ENCODE measurements around the gene TGFB1I1.

The TGFB1I1 gene

GRCh38 chr16:31473264-31473984 lies 1.5 kb downstream of the TGFB1I1 start:
- Histone ChIP-seq H3K4me3 (ENCODE audit: low read depth, low read length) (no peak overlapping the region), H3K36me3 (ENCODE audit: control insufficient read depth, insufficient read depth, low read length) (peaks cover 6% of the 10 kb centered on the region; the same call in 1 of the 2 replicates), H3K4me1 (ENCODE audit: control insufficient read depth, insufficient read depth, low read length) (peaks cover 7% of the 10 kb centered on the region), H3K9me3 (ENCODE audit: control insufficient read depth, insufficient read depth, low read length) (no peaks in the 10 kb centered on the region), H3K27me3 (ENCODE audit: control insufficient read depth, insufficient read depth, low read length) (peaks cover 35% of the 10 kb centered on the region), H3K27ac (ENCODE audit: low read depth, low read length) (no peak overlapping the region), H3K9ac (ENCODE audit: low read depth, low read length) (no peak overlapping the region)

GRCh38 chr16:31474173-31474714 lies 2.3 kb downstream of the TGFB1I1 start:
- Histone ChIP-seq H3K36me3 (ENCODE audit: control insufficient read depth, insufficient read depth, low read length) (peaks cover 6% of the 10 kb centered on the region; the same call in 1 of the 2 replicates), H3K9ac (ENCODE audit: low read depth, low read length) (no peak overlapping the region), H3K4me1 (ENCODE audit: control insufficient read depth, insufficient read depth, low read length) (peaks cover 7% of the 10 kb centered on the region), H3K9me3 (ENCODE audit: control insufficient read depth, insufficient read depth, low read length) (no peaks in the 10 kb centered on the region), H3K27me3 (ENCODE audit: control insufficient read depth, insufficient read depth, low read length) (peaks cover 35% of the 10 kb centered on the region), H3K4me3 (ENCODE audit: low read depth, low read length) (no peak overlapping the region), H3K27ac (ENCODE audit: low read depth, low read length) (no peak overlapping the region)

GRCh38 chr16:31474773-31475738 lies 3.1 kb downstream of the TGFB1I1 start:
- H3K4me1 ChIP-seq (ENCODE audit: control insufficient read depth, insufficient read depth, low read length) = peaks cover 7% of the 10 kb centered on the region
- H3K4me3 ChIP-seq (ENCODE audit: low read depth, low read length) = no peak overlapping the region
- H3K27me3 ChIP-seq (ENCODE audit: control insufficient read depth, insufficient read depth, low read length) = peaks cover 39% of the 10 kb centered on the region
- no peak overlapping the region for H3K9ac ChIP-seq (ENCODE audit: low read depth, low read length)
- no peak overlapping the region for H3K27ac ChIP-seq (ENCODE audit: low read depth, low read length)
- H3K9me3 ChIP-seq (ENCODE audit: control insufficient read depth, insufficient read depth, low read length) = no peaks in the 10 kb centered on the region
- H3K36me3 ChIP-seq (ENCODE audit: control insufficient read depth, insufficient read depth, low read length) = peaks cover 6% of the 10 kb centered on the region; the same call in 1 of the 2 replicates

GRCh38 chr16:31475946-31476302 lies 4.0 kb downstream of the TGFB1I1 start:
- Histone ChIP-seq H3K27me3 (ENCODE audit: control insufficient read depth, insufficient read depth, low read length) (peaks cover 43% of the 10 kb centered on the region), H3K27ac (ENCODE audit: low read depth, low read length) (no peak overlapping the region), H3K9me3 (ENCODE audit: control insufficient read depth, insufficient read depth, low read length) (no peaks in the 10 kb centered on the region), H3K4me1 (ENCODE audit: control insufficient read depth, insufficient read depth, low read length) (peaks cover 7% of the 10 kb centered on the region), H3K9ac (ENCODE audit: low read depth, low read length) (no peak overlapping the region), H3K4me3 (ENCODE audit: low read depth, low read length) (peak overlapping the region; percentile 71), H3K36me3 (ENCODE audit: control insufficient read depth, insufficient read depth, low read length) (peaks cover 6% of the 10 kb centered on the region; the same call in 1 of the 2 replicates)

- peak overlapping the region; percentile 80 for H3K4me3 ChIP-seq (ENCODE audit: low read depth, low read length)
- H3K9ac ChIP-seq (ENCODE audit: low read depth, low read length) = no peak overlapping the region
- H3K27me3 ChIP-seq (ENCODE audit: control insufficient read depth, insufficient read depth, low read length) = peaks cover 44% of the 10 kb centered on the region
Observed at GRCh38 chr16:31476303-31477219, 4.6 kb downstream of the TGFB1I1 start.

GRCh38 chr16:31477220-31478216 lies 5.6 kb downstream of the TGFB1I1 start:
- Histone ChIP-seq H3K9ac (ENCODE audit: low read depth, low read length) (no peak overlapping the region), H3K4me3 (ENCODE audit: low read depth, low read length) (peak overlapping the region; percentile 80), H3K36me3 (ENCODE audit: control insufficient read depth, insufficient read depth, low read length) (peaks cover 6% of the 10 kb centered on the region; the same call in 1 of the 2 replicates), H3K9me3 (ENCODE audit: control insufficient read depth, insufficient read depth, low read length) (no peaks in the 10 kb centered on the region), H3K4me1 (ENCODE audit: control insufficient read depth, insufficient read depth, low read length) (no peaks in the 10 kb centered on the region), H3K27ac (ENCODE audit: low read depth, low read length) (no peak overlapping the region), H3K27me3 (ENCODE audit: control insufficient read depth, insufficient read depth, low read length) (peaks cover 51% of the 10 kb centered on the region)

More at GRCh38 chr16:31476303-31477219, 4.6 kb downstream of the TGFB1I1 start:
- Histone ChIP-seq H3K9me3 (ENCODE audit: control insufficient read depth, insufficient read depth, low read length) (no peaks in the 10 kb centered on the region), H3K36me3 (ENCODE audit: control insufficient read depth, insufficient read depth, low read length) (peaks cover 6% of the 10 kb centered on the region; the same call in 1 of the 2 replicates), H3K27ac (ENCODE audit: low read depth, low read length) (no peak overlapping the region), H3K4me1 (ENCODE audit: control insufficient read depth, insufficient read depth, low read length) (peaks cover under 1% of the 10 kb centered on the region; the same call in 1 of the 2 replicates)

GRCh38 chr16:31478956-31479355 lies 7.0 kb downstream of the TGFB1I1 start:
- Histone ChIP-seq H3K27ac (ENCODE audit: low read depth, low read length) (no peak overlapping the region), H3K36me3 (ENCODE audit: control insufficient read depth, insufficient read depth, low read length) (peaks cover 6% of the 10 kb centered on the region; the same call in 1 of the 2 replicates), H3K27me3 (ENCODE audit: control insufficient read depth, insufficient read depth, low read length) (peaks cover 45% of the 10 kb centered on the region), H3K9me3 (ENCODE audit: control insufficient read depth, insufficient read depth, low read length) (no peaks in the 10 kb centered on the region), H3K9ac (ENCODE audit: low read depth, low read length) (no peak overlapping the region), H3K4me3 (ENCODE audit: low read depth, low read length) (no peak overlapping the region), H3K4me1 (ENCODE audit: control insufficient read depth, insufficient read depth, low read length) (no peaks in the 10 kb centered on the region)

- Histone ChIP-seq H3K4me3 (ENCODE audit: low read depth, low read length) (no peak overlapping the region), H3K36me3 (ENCODE audit: control insufficient read depth, insufficient read depth, low read length) (peaks cover 1% of the 10 kb centered on the region; the same call in 1 of the 2 replicates), H3K4me1 (ENCODE audit: control insufficient read depth, insufficient read depth, low read length) (peaks cover 5% of the 10 kb centered on the region; the same call in 1 of the 2 replicates), H3K27me3 (ENCODE audit: control insufficient read depth, insufficient read depth, low read length) (peaks cover 42% of the 10 kb centered on the region), H3K9ac (ENCODE audit: low read depth, low read length) (no peak overlapping the region), H3K9me3 (ENCODE audit: control insufficient read depth, insufficient read depth, low read length) (no peaks in the 10 kb centered on the region), H3K27ac (ENCODE audit: low read depth, low read length) (no peak overlapping the region)
Observed at GRCh38 chr16:31479751-31480150, 7.8 kb downstream of the TGFB1I1 start.

- H3K4me1 ChIP-seq (ENCODE audit: control insufficient read depth, insufficient read depth, low read length) = peaks cover 7% of the 10 kb centered on the region; the same call in 1 of the 2 replicates
- peaks cover 42% of the 10 kb centered on the region for H3K27me3 ChIP-seq (ENCODE audit: control insufficient read depth, insufficient read depth, low read length)
- no peak overlapping the region for H3K9ac ChIP-seq (ENCODE audit: low read depth, low read length)
- H3K9me3 ChIP-seq (ENCODE audit: control insufficient read depth, insufficient read depth, low read length) = no peaks in the 10 kb centered on the region
- no peak overlapping the region for H3K27ac ChIP-seq (ENCODE audit: low read depth, low read length)
- no peak overlapping the region for H3K4me3 ChIP-seq (ENCODE audit: low read depth, low read length)
- H3K36me3 ChIP-seq (ENCODE audit: control insufficient read depth, insufficient read depth, low read length) = no peaks in the 10 kb centered on the region
Observed at GRCh38 chr16:31480851-31481536, 9.0 kb downstream of the TGFB1I1 start.
